GM19043 (cell line): ENCODE results near the gene SNX14.
"Not testable (repeated sequence)": the region's sequence is repeated elsewhere in the genome, so short reads cannot be mapped to it uniquely, and the experiment has no call there.

Experiments used
- ATAC-seq: cut with Tn5 transposase; IDR thresholded peaks from one replicate; pipeline ENCODE4 v1.9.1; 2021; ENCODE audit warnings: low read depth; ENCODE audit not compliant: unreplicated experiment

Gene SNX14, protein sequence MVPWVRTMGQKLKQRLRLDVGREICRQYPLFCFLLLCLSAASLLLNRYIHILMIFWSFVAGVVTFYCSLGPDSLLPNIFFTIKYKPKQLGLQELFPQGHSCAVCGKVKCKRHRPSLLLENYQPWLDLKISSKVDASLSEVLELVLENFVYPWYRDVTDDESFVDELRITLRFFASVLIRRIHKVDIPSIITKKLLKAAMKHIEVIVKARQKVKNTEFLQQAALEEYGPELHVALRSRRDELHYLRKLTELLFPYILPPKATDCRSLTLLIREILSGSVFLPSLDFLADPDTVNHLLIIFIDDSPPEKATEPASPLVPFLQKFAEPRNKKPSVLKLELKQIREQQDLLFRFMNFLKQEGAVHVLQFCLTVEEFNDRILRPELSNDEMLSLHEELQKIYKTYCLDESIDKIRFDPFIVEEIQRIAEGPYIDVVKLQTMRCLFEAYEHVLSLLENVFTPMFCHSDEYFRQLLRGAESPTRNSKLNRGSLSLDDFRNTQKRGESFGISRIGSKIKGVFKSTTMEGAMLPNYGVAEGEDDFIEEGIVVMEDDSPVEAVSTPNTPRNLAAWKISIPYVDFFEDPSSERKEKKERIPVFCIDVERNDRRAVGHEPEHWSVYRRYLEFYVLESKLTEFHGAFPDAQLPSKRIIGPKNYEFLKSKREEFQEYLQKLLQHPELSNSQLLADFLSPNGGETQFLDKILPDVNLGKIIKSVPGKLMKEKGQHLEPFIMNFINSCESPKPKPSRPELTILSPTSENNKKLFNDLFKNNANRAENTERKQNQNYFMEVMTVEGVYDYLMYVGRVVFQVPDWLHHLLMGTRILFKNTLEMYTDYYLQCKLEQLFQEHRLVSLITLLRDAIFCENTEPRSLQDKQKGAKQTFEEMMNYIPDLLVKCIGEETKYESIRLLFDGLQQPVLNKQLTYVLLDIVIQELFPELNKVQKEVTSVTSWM

DNA sequence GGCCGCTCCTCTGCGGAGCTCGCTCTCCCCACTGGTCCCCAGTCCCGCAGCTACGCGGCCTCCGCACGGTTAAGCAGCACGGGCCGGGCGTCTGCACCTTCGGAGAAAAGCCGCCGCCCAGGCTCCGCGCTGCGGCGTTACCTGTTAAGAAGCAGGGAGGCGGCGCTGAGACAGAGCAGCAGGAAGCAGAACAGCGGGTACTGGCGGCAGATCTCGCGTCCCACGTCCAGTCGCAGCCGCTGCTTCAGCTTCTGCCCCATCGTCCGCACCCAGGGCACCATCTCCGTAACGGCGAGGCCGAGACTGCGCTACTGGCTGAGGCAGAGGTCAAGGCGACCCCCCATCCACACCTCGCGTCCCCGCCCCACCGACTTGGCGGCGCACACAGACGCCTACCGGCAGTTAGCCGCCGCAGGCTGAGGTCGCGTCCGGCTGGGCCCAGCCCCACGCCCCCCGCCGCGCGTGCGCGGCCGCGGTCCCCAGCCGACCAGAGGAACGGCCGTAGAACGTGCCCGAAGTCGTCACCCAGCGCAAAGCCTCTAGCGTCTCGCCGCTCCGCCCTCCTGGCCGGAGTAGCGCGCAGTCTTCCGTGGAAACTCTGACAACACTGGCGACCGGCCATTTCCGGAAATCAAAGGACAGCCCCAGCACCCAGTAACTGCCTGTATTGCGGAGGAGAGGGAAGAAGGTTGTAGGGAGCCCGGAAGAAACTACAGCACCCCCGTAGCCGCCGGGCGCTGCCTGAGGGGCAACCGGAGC, at the start of gene SNX14:
Gene SNX14 (minus strand): TSS at position 421 of the 759 bp plus-strand sequence. CDS start 140 bp downstream, at position 281.
- ATAC-seq = peak; percentile 83

DNA sequence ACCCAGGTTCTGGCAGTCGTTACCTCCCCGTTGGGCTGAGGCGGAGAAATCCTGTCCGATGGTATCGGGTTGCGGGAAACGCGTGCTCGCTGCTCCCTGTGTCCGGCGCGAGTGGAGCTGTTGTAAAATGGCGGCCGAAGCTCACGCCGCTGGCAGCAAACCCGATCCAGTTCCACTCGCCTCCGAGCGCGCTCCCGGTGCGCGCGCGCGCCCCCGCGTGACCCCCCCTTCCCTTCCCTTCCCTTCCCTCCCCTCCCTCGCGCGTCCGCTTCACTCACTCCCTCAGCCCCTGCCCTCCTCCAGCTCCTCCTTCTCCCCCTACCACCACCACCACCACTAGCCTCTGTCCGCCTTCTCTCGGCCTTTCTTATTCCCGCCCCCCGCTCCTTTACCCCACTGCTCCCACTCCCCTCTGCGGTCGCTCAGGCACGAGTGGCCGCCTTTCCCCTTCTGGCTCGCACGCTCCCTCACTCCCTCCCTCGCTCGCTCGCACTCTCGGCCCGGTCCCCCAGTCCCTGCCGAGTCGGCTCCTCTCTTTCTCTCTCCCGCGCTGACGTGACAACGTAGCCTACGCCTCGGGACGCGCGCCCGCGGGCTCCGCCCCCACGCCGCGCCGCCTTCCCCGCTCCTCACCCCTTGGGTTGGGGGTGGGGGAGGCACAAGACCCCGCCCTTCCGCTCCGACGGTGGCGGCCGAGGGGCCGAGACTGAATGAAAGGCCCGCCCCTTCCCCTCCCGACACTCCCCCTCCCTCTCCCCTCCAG, 49.3 kb upstream of the SNX14 start, which contains the start of gene SYNCRIP:
Gene SYNCRIP (minus strand): TSS at position 113 of the 763 bp plus-strand sequence. CDS start 1,447 bp downstream, outside the sequence.
- ATAC-seq = peak; percentile 70

DNA sequence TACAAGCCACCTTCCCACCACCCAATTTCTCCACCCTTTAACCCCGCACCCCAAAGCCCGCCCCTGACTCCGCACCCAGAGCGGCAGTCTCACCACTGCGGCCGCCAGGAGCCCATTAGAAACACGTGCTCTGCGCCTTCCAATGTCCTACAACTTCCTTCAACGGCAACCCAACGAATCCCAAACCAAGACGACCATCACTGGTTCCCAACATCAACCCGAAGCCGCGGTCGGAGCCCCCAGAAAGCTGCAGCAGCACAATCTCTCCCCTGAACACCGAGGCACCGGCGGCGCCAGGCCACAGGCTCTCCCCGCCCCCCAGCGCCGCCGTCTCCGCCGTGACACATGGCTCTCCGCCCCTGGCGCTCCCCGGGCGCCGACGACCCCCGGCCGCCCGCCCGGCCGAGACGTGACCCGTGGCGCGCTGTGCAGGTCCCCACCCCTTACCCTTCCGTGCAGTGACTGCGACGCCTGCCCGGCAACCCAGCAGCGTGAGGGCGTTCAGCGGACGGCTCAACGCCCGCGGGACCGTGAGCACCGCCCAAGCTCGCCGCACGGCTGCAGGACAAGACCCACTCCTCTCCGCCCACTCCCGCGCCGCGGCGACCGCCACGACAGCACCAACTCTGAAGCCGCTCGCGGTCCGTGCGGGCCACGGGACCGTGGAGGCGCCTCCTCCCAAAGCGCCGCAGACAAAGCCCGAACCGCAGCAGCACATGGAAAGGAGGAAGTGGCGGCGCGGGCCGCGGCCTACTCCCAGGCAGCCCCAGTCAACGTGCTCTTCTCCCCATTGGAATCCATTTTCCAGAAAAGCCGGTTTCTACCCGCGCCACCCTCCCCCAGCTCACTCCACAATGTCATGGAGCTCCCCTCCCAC, 48.5 kb upstream of the SNX14 start:
- no peak for ATAC-seq

DNA sequence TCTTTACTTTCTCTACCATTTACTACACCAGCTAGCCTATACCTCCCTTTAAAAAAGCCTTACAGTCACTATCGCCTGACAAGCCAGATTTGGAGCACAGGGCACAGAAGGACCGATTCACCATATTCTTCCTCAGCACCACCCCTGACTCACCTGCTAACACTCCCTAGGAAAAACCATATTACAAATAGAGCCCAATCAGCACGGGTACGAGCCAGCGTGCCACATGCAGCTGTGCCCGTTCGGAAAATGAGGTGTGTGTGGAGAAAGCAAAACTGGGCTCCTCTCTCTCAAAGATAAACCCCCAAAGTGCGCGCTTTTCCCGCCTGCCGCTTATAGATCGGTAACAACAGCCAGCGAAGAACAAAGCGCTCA, 47.9 kb upstream of the SNX14 start:
- no peak for ATAC-seq

DNA sequence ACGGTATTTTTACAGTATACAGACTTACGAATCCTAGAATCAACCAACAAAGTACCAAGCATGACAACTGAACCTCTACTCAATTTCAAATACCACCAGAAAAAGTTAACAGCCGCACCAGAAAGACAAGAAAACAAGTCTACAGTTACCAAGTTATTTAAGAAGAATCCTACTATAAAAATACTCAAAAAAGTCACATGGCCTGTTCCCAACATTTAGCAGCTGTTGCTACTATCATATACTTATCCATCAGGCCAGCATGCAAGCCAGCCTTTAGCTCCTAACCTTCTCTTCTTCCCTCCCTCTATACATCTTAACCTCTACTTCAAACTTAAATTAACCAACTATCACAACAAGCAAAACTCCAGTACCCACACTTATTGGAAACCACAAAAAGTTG, 47.2 kb upstream of the SNX14 start:
- ATAC-seq = no peak

DNA sequence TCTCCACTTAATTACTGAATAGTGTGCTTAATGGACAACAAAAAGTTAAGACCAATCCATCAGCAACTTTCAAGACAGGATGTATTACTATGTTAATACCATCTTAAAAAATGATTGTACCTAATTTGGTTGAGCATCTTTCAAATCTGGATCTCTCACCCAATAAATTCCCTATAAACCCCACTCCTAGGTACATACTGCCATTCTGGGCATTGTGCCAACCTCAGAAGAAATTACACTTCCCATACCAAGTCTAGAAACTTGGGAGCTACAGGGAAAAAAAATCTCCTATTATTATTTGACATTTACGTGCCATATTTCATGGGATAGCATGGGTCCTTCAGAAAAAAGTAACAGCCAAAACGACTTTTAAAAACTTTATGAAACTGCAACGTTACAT, 43.9 kb upstream of the SNX14 start:
- no peak for ATAC-seq

DNA sequence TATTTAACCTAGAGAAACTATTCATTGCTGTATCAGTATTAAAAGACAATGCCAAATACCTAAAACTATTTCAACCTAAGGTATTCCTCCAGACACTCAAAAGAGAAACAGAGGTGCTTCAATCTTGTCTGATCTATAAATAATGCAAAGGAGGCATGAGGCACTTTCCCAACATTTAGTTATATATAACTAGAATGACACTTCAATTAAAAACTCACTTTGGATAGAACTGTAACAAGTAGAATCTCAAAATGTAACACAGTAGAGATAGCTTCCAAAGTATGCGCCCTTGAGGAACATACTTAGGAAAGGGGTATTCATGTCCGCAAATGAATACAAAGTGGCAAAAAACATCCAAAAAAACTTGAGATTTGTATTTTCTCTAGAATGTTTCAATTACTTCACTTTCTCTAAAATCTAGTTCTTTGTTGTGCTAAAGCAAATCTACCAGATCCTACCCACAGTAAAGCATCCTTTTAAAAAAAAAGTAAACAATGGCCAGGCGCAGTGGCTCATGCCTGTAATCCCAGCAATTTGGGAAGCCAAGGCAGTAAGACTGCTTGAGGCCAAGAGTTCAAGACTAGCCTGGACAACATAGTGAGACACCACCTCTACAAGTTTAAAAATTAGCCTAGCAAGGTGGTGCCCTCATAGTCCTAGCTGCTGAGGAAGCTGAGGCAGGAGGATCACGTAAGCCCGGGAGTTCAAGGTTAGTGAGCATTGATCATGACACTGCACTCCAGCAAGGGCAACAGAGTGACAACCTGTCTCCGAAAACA, 38.7 kb upstream of the SNX14 start:
- no peak for ATAC-seq

DNA sequence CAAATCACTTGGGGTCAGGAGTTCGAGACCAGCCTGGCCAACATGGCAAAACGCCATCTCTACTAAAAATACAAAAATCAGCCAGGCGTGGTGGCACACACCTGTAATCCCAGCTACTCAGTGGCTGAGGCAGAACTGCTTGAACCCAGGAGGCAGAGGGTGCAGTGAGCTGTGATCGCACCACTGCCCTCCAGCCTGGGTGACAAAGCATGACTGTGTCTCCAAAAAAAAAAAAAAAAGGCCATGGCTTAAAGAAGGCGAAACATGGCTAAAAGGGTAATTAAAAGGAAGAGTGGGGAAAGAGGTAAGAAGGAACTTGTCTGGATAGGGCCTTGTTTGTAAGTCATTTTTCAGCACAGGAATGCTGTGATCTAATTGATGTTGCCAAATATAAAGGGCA, 37.5 kb upstream of the SNX14 start:
- not testable (repeated sequence) for ATAC-seq

DNA sequence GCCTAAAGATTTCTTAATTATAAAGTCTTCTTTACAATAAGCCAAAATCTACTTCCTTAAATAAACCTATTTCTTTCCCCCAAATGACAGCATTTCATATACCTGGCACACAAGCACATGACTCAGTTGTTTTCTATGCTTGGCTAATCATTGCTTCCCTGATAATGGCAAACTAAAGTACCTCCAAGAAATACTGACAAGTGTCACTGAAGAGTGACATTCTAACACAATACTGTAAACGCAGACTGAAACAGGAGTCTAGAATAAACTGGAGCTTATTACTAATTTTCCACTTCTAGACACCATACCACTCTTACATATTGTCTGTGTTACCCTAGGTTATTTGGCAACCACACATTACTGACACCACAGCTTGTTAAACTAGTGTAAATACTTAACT, 34.7 kb upstream of the SNX14 start:
- no peak for ATAC-seq

DNA sequence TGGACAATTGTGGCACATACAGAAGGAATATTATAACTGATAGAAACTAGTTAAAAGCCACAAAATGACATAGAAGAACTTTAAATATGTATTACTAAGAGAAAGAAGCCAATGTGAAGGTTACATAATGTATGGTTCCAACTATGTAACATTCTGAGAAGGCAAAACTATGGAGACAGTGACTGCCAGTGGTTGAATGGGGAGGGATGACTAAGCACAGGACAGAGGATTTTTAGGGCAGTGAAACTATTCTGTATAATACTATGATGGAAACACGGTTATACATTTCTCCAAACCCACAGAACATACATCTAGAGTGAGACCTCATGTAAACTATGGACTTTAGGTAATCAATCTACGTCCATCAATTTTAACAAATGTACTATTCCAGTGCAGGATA, 26.6 kb upstream of the SNX14 start:
- no peak for ATAC-seq

DNA sequence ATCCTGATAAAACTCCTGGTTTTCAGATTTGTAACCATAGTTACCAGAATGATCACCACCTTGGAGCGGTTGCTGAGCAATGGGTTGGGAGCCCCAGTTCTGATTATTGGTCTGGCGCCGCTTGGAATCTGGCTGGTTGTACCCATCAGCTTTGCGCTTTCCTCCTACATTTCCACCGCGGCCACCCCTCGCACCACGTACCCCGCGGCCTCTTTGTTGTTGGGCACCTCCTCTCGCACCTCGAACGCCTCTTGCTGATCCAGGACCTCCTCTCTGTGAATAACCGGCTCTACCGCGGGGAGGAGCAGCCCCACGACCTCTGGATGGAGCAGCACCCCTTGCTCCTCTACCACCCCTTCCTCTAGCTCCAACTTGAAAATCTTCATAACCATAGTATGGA, 21.1 kb upstream of the SNX14 start:
- no peak for ATAC-seq

DNA sequence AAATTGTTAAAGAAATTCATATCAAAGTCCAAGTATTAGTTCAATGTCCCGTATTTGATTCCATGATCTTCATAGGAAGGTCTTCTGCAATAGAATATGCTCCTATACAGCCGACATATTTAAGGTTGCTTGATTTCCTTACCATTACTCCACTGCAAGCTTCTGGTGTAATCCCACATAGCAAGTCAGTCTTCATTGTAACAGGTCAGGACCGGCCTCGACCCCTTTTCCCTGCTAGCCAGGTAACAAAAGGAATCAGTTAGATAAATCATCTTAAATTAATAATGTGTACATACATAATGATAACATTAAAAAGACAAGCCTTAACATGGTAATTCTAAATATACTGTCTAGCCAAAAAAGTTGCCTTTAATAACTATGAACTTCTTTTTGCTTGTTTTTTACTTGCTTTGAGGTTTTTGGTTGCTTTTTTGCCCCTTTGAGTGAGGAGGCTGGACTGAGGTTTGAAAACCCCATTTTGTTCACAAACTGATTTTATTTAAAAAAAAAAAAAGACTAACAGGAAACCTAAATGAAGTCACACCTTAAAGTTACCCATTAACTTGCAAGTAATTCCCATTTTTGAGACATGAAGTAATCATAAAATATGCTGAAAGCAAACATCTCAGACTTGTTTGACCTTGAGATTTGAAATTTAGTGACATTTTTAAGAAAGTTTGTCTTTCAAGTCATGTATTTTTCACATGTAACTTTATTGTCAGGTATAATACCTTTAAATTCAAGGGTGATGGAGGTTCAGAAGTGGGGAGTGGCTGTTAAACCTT, 19.2 kb upstream of the SNX14 start:
- ATAC-seq = no peak

DNA sequence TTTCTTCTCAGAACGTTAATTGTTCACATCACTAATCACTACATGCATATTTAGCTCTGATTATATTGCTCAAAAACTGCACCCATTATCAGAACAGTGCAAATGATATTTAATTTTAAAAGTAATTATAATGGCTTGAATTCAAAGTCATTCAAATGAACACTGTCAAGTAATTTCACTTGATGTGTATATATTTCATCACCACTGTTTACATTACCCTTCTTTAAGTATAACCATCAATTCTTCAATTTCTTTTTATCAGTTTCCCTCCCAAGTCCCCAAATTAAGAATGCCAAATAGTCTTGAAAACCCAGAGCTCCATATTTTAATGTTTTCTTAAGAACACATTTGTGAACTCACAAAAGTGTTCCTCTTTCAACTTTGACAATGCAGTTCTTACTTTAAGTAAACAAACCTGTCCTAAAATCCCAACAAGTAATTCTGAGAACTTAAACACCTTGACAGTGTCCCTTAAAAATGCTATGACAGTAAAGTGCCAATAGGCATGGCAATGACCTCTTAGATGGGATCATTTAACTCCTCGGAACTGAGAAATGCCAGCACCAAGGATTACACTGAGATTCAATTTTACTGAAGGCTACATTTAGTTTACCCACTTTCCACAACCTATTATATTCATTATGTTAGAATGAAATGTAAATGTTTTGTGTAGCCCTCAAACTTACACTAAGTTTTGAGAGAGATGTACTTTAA, 16.7 kb upstream of the SNX14 start:
- ATAC-seq = no peak

DNA sequence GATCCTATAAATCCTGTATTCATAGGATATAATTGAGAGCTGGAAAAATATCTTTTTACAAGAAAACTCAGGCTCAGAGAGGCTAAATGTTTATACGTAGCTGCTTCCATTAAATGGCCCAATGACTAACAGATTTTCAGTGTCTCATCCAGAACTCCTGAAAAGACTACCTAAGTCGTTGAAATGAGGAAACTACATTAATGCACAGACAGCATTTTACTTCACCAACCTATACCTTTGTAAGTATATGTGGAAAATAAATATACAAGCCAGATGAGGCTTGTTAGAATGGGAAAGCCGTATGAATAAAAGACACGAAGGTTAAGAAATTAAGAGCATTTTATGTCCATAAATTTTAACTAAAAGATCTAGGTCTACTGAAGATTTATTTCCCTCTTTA, 8.4 kb upstream of the SNX14 start:
- no peak for ATAC-seq

DNA sequence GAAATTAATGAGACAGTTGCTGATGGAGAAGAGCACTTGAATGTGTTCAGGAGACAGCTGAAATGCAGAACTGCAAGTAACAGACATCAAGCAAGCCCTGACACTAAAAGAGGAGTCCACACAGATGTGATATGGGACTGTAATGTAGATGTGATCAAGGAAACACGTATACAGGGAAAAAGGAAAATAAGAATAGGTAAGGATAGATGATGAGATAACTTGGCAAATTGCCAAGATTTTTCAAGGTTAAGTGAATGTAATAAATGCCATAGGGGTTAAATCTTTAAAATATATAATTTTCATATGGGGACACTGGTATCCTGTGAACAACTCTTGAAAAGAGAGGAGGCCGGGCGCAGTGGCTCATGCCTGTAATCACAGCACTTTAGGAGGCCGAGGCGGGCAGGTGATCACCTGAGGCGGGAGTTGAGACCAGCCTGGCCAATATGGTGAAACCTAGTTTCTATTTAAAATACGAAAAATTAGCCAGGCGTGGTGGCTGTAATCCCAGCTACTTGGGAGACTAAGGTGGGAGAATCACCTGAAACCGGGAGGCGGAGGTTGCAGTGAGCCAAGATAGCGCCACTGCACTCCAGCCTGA, 7.2 kb upstream of the SNX14 start:
- ATAC-seq = no peak

DNA sequence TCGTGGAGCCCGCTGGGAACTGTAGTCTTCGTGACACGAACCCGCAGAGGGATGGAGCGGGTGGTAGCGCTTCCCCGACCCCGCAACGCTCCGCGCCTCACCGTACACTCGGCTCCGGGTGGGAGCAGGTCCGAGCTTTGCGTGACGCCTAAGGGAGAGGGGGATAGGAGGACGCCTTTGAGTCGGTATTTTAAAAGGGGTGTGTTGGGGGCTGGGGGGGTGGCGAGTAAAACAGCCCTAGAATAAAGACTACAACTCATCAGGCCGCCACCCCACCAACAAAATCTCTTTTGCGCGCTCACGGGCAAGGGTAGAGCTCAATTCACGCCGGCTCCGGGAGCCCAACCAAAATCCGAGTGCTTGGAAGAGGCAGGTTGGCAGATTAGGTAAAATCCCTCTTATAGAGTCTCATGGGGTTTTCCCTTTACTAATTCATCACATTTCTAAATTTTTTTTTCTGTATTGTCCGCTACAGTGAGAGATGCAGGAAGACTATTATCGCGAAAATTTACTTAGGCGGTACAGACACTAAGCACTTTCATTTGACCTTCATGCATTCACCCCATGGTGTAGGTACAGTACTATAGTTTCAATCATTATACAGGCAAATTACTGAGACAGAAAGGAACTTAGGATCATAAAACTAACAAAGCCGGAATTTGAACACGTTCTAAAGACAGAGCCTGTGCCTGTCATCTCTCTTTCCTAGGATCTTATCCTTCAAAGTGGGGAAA, 706 bp upstream of the SNX14 start:
- peak; percentile 4 for ATAC-seq
